Spleen (tissue), 7 donors: ENCODE measurements around the gene ACTN3.

Source experiments
- POLR2A ChIP-seq, 3 donors: fragments of 450-650 bp; IDR thresholded peaks; one replicate each; pipeline ENCODE4 v1.5.1; 2017; ENCODE audit warnings: antibody characterized with exemption in 3 of 3, mild to moderate bottlenecking in 1 of 3
- TF ChIP-seq, protein P1 (sequence below), 11 experiments: fragments of 200-600 bp in 7 of 11; fragments of 450-650 bp in 4 of 11; sonication (generic) in 4 of 11; IDR thresholded peaks in 8 of 11; conservative IDR thresholded peaks in 3 of 11; 1 replicate in 7 of 11; 2 replicates in 4 of 11; pipeline versions ENCODE4 v1.4.0 to v1.8.0; 2016 to 2021; ENCODE audit warnings: antibody characterized with exemption in 11 of 11, inconsistent platforms in 4 of 11, mild to moderate bottlenecking in 1 of 11
- donor health status: DM: no; HTN: no; CAD: no; lungs with moderate emphysema.
- donor health status: DM: no; HTN: no; CAD: no.
- donor health status: DM: no; HTN: no; CAD: no.

DNA sequence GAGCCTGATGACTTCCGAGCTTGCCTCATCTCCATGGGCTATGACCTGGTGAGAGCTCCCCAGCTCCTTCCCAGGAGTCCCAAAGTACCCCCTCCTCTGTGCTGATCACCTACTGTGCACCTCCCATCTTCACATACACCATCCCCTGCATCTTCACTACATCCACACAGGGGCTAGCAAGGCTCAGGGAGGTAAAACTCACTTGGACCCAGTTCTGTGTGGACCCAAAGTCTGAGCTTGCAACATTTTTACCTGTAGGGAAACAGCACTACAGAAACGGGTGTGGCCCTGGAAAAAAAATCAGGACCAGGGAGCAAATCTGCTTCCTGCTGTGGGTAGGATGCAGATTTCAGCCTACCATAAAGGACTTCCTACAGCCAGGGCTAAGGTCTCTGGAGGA lies 15.6 kb downstream of the ACTN3 start:
- TF ChIP-seq POLR2A (IDR thresholded peaks at IDR 0.05), result no peak
- TF ChIP-seq, protein P1, sequence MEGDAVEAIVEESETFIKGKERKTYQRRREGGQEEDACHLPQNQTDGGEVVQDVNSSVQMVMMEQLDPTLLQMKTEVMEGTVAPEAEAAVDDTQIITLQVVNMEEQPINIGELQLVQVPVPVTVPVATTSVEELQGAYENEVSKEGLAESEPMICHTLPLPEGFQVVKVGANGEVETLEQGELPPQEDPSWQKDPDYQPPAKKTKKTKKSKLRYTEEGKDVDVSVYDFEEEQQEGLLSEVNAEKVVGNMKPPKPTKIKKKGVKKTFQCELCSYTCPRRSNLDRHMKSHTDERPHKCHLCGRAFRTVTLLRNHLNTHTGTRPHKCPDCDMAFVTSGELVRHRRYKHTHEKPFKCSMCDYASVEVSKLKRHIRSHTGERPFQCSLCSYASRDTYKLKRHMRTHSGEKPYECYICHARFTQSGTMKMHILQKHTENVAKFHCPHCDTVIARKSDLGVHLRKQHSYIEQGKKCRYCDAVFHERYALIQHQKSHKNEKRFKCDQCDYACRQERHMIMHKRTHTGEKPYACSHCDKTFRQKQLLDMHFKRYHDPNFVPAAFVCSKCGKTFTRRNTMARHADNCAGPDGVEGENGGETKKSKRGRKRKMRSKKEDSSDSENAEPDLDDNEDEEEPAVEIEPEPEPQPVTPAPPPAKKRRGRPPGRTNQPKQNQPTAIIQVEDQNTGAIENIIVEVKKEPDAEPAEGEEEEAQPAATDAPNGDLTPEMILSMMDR (IDR thresholded peaks at IDR 0.05 in 8 of 11, conservative IDR thresholded peaks at IDR 0.05 in 3 of 11), result no peak
